D341Med (cell line): Measurements from ENCODE around the gene SH3BP1.
A peak's percentile ranks its signal among the peaks of the same experiment; 100 is the strongest.
"Not testable (repeated sequence)": the region's sequence is repeated elsewhere in the genome, so short reads cannot be mapped to it uniquely, and the experiment has no call there.

ENCODE experiments used
- DNase-seq: peaks from one replicate; pipeline ENCODE4 v3.0.0; 2012; ENCODE audit warnings: low spot score

Gene SH3BP1

GRCh38 chr22:37633625-37634416 is 5.6 kb upstream of the SH3BP1 start:
- DNase-seq, result no peak

GRCh38 chr22:37634417-37634924 is 5.0 kb upstream of the SH3BP1 start:
- no peak for DNase-seq

- no peak for DNase-seq
These were observed 4.3 kb upstream of the SH3BP1 start for GRCh38 chr22:37635157-37635556.

- DNase-seq, result no peak
These were observed 3.1 kb upstream of the SH3BP1 start for GRCh38 chr22:37636186-37636948.

GRCh38 chr22:37636949-37637273 is 2.6 kb upstream of the SH3BP1 start:
- DNase-seq, result no peak

GRCh38 chr22:37638391-37639069 is 939 bp upstream of the SH3BP1 start:
- no peak for DNase-seq

GRCh38 chr22:37639771-37640590 is 512 bp downstream of the SH3BP1 start:
- DNase-seq, result no peak

- no peak for DNase-seq
These were observed 1.4 kb downstream of the SH3BP1 start for GRCh38 chr22:37640591-37641560.

- DNase-seq, result no peak
These were observed 2.1 kb downstream of the SH3BP1 start for GRCh38 chr22:37641561-37641949.

- peak; percentile 93 for DNase-seq
These were observed 3.9 kb downstream of the SH3BP1 start for GRCh38 chr22:37643225-37643847.

- no peak for DNase-seq
These were observed 7.8 kb downstream of the SH3BP1 start for GRCh38 chr22:37647317-37647716.

- peak; percentile 85 for DNase-seq
These were observed 8.5 kb downstream of the SH3BP1 start for GRCh38 chr22:37647928-37648327.

GRCh38 chr22:37650463-37651136 is 11.1 kb downstream of the SH3BP1 start:
- no peak for DNase-seq

- DNase-seq, result no peak
These were observed 15.2 kb downstream of the SH3BP1 start for GRCh38 chr22:37654563-37655251.

GRCh38 chr22:37655252-37655563 is 15.7 kb downstream of the SH3BP1 start:
- DNase-seq, result no peak

- not testable (repeated sequence) for DNase-seq
These were observed 17.1 kb downstream of the SH3BP1 start for GRCh38 chr22:37656583-37656982.

- DNase-seq, result peak; percentile 66
These were observed 18.2 kb downstream of the SH3BP1 start for GRCh38 chr22:37657590-37658132.

- peak; percentile 95 for DNase-seq
These were observed 18.9 kb downstream of the SH3BP1 start, which contains the start of gene PDXP for GRCh38 chr22:37658133-37659065. TSS of gene PDXP (plus strand) at chr22:37658723. CDS start at chr22:37658783, 60 bp downstream.
